Activated naive CD4-positive, alpha-beta T cell treated with Interleukin-2 at 50 U/mL for 16 hours (primary cell): ENCODE results near the gene LGALS4.
"Not testable (repeated sequence)": the region's sequence is repeated elsewhere in the genome, so short reads cannot be mapped to it uniquely, and the experiment has no call there.

Experiments used
- DNase-seq: peaks from one replicate; pipeline ENCODE4 v3.0.0-alpha.2; 2020

The LGALS4 gene

DNA sequence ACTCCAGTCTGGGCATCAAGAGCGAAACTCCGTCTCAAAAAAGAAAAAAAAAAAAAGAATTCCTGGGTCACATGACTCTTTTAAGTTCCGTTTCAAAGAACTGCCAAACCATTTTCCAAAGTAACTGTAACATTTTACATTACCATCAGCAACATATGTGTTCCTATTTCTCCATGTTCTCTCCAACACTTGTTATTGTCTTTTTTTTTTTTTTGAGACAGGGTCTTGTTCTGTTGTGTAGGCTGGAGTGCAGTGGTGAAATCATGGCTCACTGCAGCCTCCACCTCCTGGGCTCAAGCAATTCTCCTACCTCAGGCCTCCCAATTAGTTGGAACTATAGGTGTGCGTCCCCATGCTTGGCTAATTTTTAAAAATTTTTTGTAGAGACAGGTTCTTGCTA lies 17.2 kb downstream of the LGALS4 start:
- DNase-seq: no peak

DNA sequence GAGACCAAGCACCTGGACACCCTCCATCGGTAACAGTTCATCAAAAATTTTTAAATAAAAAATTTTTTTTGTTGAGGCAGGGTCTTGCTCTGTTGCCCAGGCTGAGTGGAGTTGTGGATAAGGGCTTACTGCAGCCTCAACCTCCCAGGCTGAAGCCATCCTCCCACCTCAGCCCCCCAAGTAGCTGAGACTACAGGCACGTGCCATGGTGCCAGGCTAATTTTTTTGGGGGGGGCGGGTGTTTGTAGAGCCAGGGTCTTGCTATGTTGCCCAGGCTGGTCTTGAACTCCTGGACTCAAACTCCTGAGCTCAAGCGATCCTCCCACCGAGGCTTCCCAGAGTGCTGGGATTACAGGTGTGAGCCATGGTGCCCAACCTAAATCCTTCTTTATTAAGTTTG lies 19.1 kb downstream of the LGALS4 start:
- DNase-seq: no peak

DNA sequence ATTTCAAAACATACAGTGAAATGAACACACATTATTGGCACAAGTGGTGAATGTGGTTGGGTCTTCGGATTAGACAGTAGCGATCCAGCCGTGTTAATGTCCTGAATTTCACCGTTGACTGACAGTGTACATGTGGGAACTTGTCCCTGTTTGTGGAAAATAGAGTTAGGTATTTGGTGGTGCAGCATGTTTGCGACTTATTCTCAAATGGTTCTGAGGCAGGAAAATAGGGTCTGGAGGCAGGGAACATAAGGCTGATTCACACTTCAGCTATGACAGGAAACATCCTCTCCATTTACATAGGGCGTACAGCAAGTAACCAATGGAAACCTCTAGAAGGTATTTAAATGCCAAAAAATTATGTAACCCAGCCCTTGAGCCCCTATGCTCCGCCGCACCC lies 19.6 kb downstream of the LGALS4 start:
- no peak for DNase-seq

DNA sequence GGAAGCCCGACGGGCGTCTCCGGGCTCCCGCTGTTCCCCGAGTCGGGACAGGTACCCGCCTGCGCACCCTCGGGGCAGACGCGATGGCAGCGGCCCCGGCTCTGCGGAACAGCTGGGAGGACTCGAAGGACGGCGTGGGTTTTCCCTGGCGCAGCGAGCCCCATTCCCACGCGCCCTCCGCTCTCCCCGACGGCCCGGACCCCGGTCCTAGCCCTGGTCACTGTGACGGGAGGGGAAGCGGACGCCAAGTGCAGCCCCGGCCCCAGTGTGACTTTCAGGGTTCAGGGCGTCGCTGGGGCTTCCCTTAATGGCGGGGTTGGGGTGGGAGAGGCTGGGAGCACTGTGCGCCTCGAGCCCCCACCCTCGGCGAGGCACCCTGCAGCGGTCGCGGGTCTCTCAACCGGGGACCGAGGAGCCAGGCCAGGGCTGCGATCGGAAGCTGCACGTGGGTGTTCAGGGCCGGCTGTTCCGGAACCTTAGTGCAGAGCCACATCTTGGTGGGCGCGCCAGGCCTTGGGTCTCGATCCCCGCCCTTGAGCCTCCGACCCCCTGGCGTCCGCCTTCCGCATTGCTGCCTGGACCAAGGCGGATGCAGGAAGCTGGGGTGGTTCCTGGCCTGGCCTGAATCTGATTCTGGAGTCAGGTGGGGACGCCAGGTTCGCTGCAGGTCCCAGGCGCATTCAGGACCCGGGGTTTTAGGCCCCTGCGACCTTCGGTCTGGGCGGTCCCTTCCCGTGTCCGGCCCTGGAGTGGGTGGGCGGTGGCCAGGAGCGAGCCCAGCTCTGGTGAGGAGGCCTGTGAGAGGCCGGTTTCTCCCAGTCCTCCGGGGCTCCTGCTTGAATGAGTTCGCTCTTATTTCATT lies 20.3 kb downstream of the LGALS4 start:
- DNase-seq: peak; percentile 34

DNA sequence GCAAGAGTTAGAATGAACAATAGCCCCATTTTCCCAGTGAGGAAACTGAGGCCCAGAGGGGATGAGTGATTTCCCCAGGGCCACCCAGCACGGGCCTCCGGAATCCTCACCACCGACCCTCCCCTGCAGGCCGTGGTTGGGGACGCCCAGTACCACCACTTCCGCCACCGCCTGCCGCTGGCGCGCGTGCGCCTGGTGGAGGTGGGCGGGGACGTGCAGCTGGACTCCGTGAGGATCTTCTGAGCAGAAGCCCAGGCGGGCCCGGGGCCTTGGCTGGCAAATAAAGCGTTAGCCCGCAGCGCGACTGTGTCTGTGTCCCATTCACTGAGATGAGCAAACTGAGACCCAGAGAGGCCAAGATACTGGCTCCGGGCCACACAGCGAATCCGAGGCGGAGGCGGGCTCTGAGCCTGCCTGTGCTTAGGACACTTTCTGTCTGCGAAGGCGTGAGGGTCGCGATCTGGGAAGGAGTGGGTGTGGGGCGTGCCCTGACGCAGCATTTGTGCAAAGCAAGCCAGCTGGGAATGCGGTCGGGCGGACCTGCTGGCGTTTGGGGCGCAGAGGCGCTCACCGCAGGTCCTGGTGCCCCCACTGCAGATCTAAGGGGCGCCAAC lies 21.2 kb downstream of the LGALS4 start:
- not testable (repeated sequence) for DNase-seq

DNA sequence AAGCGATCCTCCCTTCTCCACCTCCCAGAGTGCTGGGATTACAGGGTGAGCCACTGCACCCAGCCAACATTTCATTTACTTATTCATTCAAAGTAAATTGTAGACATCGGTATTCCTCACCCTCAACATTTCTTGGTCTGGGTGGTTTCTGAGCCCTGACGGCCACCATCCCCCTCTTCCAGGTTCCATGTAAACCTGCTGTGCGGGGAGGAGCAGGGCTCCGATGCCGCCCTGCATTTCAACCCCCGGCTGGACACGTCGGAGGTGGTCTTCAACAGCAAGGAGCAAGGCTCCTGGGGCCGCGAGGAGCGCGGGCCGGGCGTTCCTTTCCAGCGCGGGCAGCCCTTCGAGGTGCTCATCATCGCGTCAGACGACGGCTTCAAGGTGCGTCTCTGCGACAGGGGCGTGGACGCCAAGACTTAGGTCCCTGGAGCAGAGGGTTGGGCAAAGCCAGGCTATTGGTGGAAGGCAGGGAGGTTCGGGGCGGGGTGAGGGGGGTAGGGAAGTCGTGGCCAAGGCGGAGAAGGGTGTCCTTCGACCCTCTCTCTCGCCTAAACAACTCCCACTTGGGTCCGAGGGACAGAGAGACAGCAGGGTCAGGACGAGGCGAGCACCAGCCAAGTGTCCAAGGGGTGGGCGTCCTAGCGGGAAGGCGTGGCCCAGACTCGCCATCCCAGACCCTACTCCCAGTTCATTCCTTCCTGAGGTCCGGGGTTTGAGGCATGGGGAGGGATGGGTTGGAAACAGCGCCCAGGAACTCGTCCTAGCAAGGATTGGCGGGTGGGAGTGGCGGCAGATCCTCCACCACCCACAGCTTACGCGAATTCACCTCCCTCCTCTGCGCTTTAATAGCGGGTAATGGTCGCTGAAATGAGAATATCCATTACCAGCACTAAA lies 22.0 kb downstream of the LGALS4 start:
- not testable (repeated sequence) for DNase-seq

DNA sequence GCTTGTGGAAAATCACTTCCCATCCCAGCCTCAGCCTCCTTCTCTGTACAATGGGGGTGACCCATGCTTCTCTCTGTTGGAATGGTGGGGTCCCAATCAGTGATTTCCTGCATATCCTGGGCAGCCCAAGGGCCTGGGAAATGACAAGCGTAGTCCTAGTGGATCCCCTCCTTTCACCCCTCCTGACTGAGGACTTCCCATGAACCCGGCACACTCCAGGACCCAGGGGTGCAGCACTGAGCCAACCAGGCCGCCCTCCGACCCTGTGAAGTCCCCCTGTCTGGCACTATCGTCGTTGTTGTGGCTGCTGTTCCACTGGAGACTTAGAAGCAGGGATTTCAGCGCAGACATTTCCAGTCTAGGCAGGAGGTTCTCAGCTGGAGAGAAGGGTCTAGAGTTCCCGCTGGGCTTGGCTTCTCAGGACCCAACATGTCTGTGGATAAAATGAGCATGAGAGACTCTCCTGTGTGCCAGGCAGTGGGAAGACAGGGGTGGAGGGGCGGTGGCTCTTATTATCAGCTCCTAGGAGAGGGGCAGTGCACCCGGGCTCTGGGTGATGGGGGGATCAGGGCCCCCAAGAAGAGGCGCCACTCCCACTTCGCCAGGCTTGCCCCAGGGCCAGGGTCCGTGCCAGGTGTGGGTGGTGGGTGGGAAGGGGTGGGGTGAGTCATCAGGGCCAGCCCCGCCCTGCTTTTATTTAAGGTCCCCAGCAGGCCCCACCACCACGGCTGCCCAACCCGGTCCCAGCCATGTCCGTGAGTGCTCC lies 24.1 kb downstream of the LGALS4 start, which contains the start of gene LGALS7B:
Gene LGALS7B, plus strand, starts transcription at position 723 of the 766 bp plus-strand sequence. Its CDS starts 27 bp downstream, at position 750.
- no peak for DNase-seq

DNA sequence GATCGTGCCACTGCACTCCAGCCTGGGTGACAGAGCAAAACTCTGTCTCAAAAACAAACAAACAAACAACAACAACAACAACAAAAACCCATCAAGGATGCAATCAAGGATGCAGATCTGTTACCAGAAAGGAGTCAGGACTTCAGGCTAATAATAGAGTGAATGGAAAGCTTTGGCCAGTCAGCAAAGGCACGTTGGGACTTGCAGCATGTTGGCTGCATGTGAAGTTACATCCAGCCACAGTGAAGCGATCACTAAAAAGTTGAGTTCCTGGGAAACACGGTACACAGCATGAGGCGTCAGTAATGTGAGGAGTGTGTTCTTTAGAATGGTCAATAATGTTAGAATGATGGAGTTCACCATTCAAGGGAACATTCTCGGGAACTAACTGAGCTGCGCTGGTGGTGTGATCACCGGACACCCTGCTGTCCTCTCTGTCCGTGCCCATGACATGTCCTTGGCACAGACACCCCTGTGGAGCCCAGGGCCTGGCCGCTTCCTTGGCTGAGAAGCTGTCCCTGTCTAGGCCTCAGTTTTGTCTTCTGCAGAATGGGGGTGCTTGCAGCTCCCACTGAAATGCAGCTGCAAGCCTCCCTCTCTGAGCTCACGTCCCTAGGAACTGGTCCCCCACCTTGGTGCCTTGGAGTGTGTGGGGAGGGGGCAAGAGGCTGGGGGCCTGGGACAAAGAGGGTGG lies 26.0 kb downstream of the LGALS4 start:
- no peak for DNase-seq

DNA sequence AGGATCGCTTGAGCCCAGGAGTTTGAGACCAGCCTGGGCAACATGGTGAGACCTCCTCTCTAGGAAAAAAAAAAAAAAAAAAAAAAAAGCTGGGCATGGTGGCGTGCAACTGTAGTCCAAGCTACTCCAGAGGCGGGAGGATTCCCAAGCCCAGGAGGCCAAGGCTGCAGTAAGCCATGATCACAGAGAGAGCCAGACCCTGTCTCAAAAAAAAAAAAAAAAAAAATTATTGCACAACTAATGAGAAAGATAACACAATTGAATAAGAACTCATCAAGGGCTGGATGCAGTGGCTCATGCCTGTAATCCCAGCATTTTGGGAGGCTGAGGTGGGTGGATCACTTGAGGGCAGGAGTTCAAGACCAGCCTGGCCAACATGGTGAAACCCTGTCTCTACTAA lies 26.7 kb downstream of the LGALS4 start:
- not testable (repeated sequence) for DNase-seq

DNA sequence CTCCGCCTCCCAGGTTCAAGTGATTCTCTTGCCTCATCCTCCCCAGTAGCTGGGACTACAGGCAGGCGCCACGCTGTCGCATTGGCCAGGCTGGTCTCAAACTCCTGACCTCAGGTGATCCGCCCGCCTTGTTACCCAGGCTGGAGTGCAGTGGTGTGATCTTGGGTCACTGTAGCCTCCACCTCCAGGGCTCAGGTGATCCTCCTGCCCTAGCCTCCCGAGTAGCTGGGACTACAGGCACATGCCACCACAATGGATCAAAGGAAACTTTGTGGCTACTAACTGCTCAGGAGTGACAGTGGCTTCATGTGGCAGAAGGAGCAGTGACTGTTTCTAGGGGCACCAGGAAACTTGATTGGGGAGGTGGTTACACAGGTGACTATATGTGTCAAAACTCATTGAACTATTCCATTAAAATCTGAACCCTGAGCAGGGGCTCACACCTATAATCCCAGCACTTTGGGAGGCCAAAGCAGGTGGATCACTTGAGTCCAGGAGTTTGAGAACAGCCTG lies 27.5 kb downstream of the LGALS4 start:
- no peak for DNase-seq

DNA sequence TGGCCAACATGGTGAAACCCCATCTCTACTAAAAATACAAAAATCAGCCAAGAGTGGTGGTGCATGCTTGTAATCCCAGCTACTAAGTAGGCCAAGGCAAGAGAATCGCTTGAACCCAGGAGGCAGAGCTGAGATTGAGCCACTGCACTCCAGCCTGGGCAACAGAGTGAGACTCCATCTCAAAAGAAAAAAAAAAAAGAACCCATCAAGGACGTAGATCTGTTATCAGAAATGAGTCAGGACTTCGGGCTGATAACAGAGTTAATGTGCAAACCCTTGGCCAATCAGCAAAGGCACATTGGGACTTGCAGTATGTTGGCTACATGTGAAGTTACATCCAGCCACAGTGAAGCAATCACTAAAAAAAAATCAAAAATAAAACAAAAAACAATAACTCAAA lies 28.5 kb downstream of the LGALS4 start:
- DNase-seq: no peak

DNA sequence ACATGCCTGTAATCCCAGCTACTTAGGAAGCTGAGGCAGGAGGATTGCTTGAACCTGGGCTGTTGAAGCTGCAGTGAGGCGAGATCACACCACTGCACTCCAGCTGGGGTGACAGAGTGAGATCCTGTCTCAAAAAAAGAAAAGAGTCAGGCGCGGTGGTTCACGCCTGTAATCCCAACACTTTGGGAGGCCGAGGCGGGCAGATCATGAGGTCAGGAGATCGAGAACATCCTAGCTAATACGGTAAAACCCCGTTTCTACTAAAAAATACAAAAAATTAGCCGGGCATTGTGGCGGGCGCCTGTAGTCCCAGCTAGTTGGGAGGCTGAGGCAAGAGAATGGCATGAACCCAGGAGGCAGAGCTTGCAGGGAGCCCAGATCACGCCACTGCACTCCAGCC lies 30.5 kb downstream of the LGALS4 start:
- not testable (repeated sequence) for DNase-seq

DNA sequence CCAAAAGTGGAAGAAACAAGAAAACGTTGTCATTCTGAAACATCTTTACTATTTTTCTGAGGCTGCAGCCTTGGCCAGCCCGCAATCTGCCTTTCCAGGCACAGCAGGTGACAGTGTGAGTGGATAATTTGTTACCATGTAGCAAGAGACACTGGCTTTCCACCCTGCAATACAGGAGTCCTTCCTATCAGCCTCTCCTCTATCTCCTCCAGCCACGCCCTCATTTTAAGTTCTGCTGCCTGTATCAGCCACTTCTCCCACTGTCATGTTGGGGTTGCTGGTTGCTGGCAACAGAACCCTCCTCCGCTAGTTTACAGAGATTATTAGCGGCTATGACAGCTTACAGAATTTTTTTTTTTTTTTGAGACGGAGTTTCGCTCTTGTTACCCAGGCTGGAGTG lies 31.7 kb downstream of the LGALS4 start:
- DNase-seq: no peak

DNA sequence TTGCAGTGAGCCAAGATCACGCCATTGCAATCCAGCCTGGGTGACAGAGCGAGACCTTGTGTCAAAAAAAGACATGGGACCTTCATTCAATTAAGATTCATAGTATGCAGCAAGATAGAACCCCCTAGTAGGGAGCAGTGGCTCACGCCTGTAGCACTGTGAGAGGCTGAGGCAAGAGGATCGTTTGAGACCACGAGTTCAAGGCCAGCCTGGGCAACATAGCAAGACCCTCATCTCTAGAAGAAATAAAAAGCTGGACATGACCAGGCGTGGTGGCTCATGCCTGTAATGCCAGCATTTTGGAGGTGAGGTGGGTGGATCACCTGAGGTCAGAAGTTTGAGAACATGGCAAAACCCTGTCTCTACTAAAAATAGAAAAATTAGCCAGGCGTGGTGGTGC lies 32.3 kb downstream of the LGALS4 start:
- DNase-seq: no peak

DNA sequence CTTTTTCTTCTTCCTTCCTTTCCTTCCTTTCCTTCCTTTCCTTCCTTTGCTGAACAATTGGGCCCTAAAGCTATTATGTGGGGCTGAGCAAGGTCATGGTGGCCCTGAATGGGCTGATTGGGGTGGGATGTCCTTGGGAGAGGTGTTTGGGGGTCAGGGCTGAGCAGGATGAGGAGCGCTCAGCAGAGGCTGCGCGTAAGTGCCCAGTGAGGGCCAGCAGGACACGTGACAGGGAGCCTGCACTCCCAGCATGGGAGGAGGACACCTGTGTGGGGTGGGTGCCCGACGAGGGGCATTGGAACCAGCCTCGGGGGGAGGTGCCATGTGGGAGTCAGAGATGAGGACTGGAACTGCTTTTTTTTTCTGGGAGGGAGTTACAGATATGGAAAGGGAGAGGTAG lies 34.0 kb downstream of the LGALS4 start:
- no peak for DNase-seq

DNA sequence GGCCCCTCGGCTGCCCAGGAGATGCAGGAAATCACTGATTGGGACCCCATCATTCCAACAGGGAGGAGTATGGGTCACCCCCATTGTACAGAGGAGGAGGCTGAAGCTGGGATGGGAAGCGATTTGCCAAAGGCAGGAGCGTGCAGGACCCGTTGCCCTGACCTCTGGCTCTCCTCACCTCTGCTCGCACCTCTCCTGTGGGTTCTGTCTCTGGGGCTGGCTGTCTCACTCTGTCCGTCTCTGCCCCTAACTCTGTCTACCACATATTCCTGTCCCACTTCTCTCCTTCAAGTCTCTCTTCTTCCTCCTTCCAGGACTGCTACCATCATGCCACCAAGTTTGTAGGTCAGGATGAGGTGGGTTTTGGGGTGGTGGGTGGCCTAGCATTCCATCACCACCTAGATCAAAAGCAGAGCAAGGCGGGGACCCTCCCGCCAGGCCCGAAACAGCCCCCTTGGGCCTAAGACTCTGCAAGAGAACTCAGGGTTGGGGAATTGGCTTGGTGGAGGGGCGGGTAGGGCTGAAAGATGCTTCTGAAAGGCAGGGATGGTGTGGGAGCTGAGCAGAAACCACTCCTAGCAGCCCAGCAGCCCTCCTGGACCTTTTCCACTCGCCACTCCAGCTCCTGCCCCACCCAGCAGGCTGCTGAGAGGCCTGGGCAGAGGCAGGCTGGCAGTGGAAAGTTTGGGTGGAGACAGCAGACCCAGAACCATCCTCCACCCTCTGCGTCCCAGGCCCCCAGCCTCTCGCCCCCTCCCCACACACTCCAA lies 38.4 kb downstream of the LGALS4 start:
- no peak for DNase-seq

DNA sequence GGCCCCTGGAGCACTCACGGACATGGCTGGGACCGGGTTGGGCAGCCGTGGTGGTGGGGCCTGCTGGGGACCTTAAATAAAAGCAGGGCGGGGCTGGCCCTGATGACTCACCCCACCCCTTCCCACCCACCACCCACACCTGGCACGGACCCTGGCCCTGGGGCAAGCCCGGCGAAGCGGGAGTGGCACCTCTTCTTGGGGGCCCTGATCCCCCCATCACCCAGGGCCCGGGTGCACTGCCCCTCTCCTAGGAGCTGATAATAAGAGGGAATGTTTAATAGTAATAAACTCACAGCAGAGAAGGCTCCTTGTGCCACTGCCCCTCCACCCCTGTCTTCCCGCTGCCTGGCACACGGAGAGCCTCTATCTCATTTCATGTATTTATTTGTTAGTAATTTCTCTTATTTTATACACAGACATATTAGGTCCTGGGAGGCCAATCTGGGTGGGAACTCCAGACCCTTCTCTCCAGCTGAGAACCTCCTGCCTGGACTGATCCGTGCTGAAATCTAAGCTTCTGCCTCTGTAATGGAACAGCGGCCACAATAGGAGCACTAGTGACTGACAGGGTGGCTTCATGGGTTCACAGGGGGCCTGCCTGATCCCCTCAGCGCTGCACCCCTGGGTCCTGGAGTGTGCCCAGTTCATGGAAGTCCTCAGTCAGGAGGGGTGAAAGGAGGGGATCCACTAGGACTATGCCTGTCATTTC lies 39.1 kb downstream of the LGALS4 start, which contains the start of gene LGALS7:
Gene LGALS7, minus strand, starts transcription at position 49 of the 709 bp plus-strand sequence. Its CDS starts 25 bp downstream, at position 24.
- no peak for DNase-seq

DNA sequence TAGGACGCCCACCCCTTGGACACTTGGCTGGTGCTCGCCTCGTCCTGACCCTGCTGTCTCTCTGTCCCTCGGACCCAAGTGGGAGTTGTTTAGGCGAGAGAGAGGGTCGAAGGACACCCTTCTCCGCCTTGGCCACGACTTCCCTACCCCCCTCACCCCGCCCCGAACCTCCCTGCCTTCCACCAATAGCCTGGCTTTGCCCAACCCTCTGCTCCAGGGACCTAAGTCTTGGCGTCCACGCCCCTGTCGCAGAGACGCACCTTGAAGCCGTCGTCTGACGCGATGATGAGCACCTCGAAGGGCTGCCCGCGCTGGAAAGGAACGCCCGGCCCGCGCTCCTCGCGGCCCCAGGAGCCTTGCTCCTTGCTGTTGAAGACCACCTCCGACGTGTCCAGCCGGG lies 41.2 kb downstream of the LGALS4 start:
- DNase-seq: not testable (repeated sequence)

DNA sequence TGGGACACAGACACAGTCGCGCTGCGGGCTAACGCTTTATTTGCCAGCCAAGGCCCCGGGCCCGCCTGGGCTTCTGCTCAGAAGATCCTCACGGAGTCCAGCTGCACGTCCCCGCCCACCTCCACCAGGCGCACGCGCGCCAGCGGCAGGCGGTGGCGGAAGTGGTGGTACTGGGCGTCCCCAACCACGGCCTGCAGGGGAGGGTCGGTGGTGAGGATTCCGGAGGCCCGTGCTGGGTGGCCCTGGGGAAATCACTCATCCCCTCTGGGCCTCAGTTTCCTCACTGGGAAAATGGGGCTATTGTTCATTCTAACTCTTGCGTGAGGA lies 41.8 kb downstream of the LGALS4 start:
- DNase-seq: not testable (repeated sequence)
